GM21515 (cell line): ENCODE results near the gene TNNC1.

Experiments used
- ATAC-seq: cut with Tn5 transposase; IDR thresholded peaks from one replicate; pipeline ENCODE4 v1.9.1; 2021; ENCODE audit not compliant: unreplicated experiment

The TNNC1 gene

GRCh38 chr3:52432691-52433141 lies 21.1 kb downstream of the TNNC1 start:
- no peak for ATAC-seq

- no peak for ATAC-seq
Observed at GRCh38 chr3:52432225-52432624, 21.6 kb downstream of the TNNC1 start.

GRCh38 chr3:52431459-52432223 lies 22.2 kb downstream of the TNNC1 start:
- ATAC-seq, result no peak

GRCh38 chr3:52430416-52430810 lies 23.4 kb downstream of the TNNC1 start:
- ATAC-seq, result no peak

GRCh38 chr3:52429779-52430415 lies 23.9 kb downstream of the TNNC1 start:
- ATAC-seq, result no peak

GRCh38 chr3:52429031-52429430 lies 24.8 kb downstream of the TNNC1 start:
- ATAC-seq, result no peak

GRCh38 chr3:52428151-52429005 lies 25.5 kb downstream of the TNNC1 start:
- no peak for ATAC-seq

- no peak for ATAC-seq
Observed at GRCh38 chr3:52423173-52423572, 30.7 kb downstream of the TNNC1 start.

GRCh38 chr3:52422669-52423068 lies 31.2 kb downstream of the TNNC1 start:
- ATAC-seq, result no peak

GRCh38 chr3:52420388-52420787 lies 33.5 kb downstream of the TNNC1 start:
- no peak for ATAC-seq

GRCh38 chr3:52415800-52416199 lies 38.0 kb downstream of the TNNC1 start:
- ATAC-seq, result no peak

GRCh38 chr3:52408466-52408865 lies 45.4 kb downstream of the TNNC1 start:
- no peak for ATAC-seq

GRCh38 chr3:52407779-52408178 lies 46.1 kb downstream of the TNNC1 start:
- no peak for ATAC-seq

GRCh38 chr3:52406791-52407510 lies 46.9 kb downstream of the TNNC1 start:
- no peak for ATAC-seq

GRCh38 chr3:52406231-52406661 lies 47.6 kb downstream of the TNNC1 start:
- ATAC-seq, result no peak

GRCh38 chr3:52405601-52406110 lies 48.2 kb downstream of the TNNC1 start:
- ATAC-seq, result no peak

- no peak for ATAC-seq
Observed at GRCh38 chr3:52405066-52405465, 48.8 kb downstream of the TNNC1 start.

GRCh38 chr3:52404391-52404790 lies 49.5 kb downstream of the TNNC1 start:
- ATAC-seq, result no peak

GRCh38 chr3:52403955-52404354 lies 49.9 kb downstream of the TNNC1 start:
- no peak for ATAC-seq

- ATAC-seq, result no peak
Observed at GRCh38 chr3:52403271-52403841, 50.5 kb downstream of the TNNC1 start.
